ENCODE results near the gene SMS. TPM values are rescaled to one million over a fixed set of nuclear protein-coding genes. Genes with fewer than 3 reads are reported as not detected.

The SMS gene
- total RNA-seq, 1 donor from 2014 or later, result 96.5 TPM

DNA sequence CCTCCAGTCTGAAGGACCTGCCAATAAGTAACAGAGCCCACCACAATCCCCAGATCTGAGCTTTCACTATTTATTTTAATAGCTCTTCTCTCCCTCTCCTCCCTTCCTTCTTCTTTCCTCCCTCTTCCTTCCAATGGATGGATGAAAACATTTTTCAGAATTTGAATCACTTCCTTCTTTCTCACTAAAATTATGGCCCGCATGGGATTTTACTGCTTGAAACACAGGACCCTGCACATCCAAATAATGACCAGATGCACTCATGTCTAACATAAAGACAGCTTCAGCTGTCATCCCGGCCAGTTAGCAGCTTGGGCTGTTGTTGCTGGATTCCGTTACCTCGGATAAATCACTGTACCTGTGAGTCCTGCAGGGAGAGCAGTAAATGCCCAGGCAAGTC is 86.2 kb downstream of the SMS start:
- Mint-ChIP-seq H3K9me3 (ENCODE audit: unreplicated experiment) (peaks cover 2% of the 10 kb centered on the region), H3K4me1 (ENCODE audit: low read depth, unreplicated experiment) (peaks cover 5% of the 10 kb centered on the region), H3K36me3 (ENCODE audit: unreplicated experiment) (no peaks in the 10 kb centered on the region), H3K27ac (ENCODE audit: unreplicated experiment) (no peak overlapping the region), H3K4me3 (ENCODE audit: unreplicated experiment) (no peak overlapping the region), H3K27me3 (ENCODE audit: unreplicated experiment) (no peaks in the 10 kb centered on the region)
- no peak for DNase-seq
- TF ChIP-seq, protein P1, sequence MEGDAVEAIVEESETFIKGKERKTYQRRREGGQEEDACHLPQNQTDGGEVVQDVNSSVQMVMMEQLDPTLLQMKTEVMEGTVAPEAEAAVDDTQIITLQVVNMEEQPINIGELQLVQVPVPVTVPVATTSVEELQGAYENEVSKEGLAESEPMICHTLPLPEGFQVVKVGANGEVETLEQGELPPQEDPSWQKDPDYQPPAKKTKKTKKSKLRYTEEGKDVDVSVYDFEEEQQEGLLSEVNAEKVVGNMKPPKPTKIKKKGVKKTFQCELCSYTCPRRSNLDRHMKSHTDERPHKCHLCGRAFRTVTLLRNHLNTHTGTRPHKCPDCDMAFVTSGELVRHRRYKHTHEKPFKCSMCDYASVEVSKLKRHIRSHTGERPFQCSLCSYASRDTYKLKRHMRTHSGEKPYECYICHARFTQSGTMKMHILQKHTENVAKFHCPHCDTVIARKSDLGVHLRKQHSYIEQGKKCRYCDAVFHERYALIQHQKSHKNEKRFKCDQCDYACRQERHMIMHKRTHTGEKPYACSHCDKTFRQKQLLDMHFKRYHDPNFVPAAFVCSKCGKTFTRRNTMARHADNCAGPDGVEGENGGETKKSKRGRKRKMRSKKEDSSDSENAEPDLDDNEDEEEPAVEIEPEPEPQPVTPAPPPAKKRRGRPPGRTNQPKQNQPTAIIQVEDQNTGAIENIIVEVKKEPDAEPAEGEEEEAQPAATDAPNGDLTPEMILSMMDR (IDR thresholded peaks at IDR 0.05; ENCODE audit: partially characterized antibody, unreplicated experiment), result no peak

- DNase-seq, result no peak
- peaks cover 1% of the 10 kb centered on the region for H3K4me1 Mint-ChIP-seq (ENCODE audit: low read depth, unreplicated experiment)
- no peaks in the 10 kb centered on the region for H3K27me3 Mint-ChIP-seq (ENCODE audit: unreplicated experiment)
- TF ChIP-seq, protein P1 (IDR thresholded peaks at IDR 0.05; ENCODE audit: partially characterized antibody, unreplicated experiment), result no peak
- H3K27ac Mint-ChIP-seq (ENCODE audit: unreplicated experiment), result no peak within 1 kb of the TSS
- H3K36me3 Mint-ChIP-seq (ENCODE audit: unreplicated experiment), result no peaks in the 10 kb centered on the region
- H3K9me3 Mint-ChIP-seq (ENCODE audit: unreplicated experiment), result peaks cover 3% of the 10 kb centered on the region
- no peak within 1 kb of the TSS for H3K4me3 Mint-ChIP-seq (ENCODE audit: unreplicated experiment)
Observed at GRCh38 chrX:22032084-22032483, 91.6 kb downstream of the SMS start, which contains the start of gene PHEX. Gene PHEX, plus strand, starts transcription at chrX:22032325. Its CDS starts 681 bp downstream, at chrX:22033006.

DNA sequence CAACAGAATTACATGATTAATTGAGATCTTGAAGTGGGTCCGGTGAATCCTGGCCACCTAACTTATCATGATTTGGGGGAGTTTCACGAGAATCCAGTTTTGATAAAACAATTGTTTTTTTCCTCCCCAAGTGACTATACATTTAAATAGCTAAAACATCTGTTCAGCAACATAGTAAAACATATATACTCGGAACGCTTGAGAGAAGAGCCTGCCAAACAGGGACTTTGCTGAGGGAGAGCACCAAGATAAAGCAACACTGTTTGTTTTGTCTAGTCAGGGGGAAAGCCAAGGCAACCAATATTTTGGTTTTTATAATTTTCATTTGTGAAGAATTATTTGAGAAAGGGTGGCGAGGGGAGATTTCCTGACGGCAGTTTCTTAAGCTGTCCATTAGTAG is 92.0 kb downstream of the SMS start:
- Mint-ChIP-seq H3K27me3 (ENCODE audit: unreplicated experiment) (no peaks in the 10 kb centered on the region), H3K27ac (ENCODE audit: unreplicated experiment) (no peak overlapping the region), H3K9me3 (ENCODE audit: unreplicated experiment) (peaks cover 3% of the 10 kb centered on the region), H3K4me1 (ENCODE audit: low read depth, unreplicated experiment) (peaks cover 1% of the 10 kb centered on the region), H3K4me3 (ENCODE audit: unreplicated experiment) (no peak overlapping the region), H3K36me3 (ENCODE audit: unreplicated experiment) (no peaks in the 10 kb centered on the region)
- TF ChIP-seq, protein P1 (IDR thresholded peaks at IDR 0.05; ENCODE audit: partially characterized antibody, unreplicated experiment), result no peak
- no peak for DNase-seq

DNA sequence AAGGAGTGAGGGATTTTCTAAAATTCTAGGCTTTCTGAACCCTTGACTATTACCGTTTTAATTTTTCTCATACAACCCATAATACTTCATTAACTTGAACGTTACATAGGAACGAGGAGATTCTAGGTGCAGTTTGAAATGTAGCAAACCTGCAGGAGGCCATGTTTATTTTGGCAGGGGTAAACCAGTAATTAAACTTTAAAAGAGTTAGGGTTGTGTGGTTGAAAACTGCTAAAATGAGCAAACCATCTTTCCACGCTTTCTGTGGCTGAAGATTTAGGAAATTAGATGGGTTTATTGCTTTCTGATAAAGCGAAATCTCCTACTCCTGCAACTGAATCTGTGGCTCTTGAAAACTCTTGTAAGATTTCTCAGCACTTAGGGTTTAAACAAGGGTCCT is 93.3 kb downstream of the SMS start:
- peaks cover 1% of the 10 kb centered on the region for H3K4me1 Mint-ChIP-seq (ENCODE audit: low read depth, unreplicated experiment)
- no peaks in the 10 kb centered on the region for H3K36me3 Mint-ChIP-seq (ENCODE audit: unreplicated experiment)
- H3K9me3 Mint-ChIP-seq (ENCODE audit: unreplicated experiment), result peaks cover 3% of the 10 kb centered on the region
- TF ChIP-seq, protein P1 (IDR thresholded peaks at IDR 0.05; ENCODE audit: partially characterized antibody, unreplicated experiment), result no peak
- no peak overlapping the region for H3K4me3 Mint-ChIP-seq (ENCODE audit: unreplicated experiment)
- DNase-seq, result no peak
- no peaks in the 10 kb centered on the region for H3K27me3 Mint-ChIP-seq (ENCODE audit: unreplicated experiment)
- no peak overlapping the region for H3K27ac Mint-ChIP-seq (ENCODE audit: unreplicated experiment)

GRCh38 chrX:22035236-22035635 is 94.7 kb downstream of the SMS start:
- no peak overlapping the region for H3K27ac Mint-ChIP-seq (ENCODE audit: unreplicated experiment)
- H3K4me1 Mint-ChIP-seq (ENCODE audit: low read depth, unreplicated experiment), result no peaks in the 10 kb centered on the region
- DNase-seq, result no peak
- TF ChIP-seq, protein P1 (IDR thresholded peaks at IDR 0.05; ENCODE audit: partially characterized antibody, unreplicated experiment), result no peak
- no peaks in the 10 kb centered on the region for H3K27me3 Mint-ChIP-seq (ENCODE audit: unreplicated experiment)
- no peaks in the 10 kb centered on the region for H3K36me3 Mint-ChIP-seq (ENCODE audit: unreplicated experiment)
- H3K9me3 Mint-ChIP-seq (ENCODE audit: unreplicated experiment), result peaks cover 1% of the 10 kb centered on the region
- no peak overlapping the region for H3K4me3 Mint-ChIP-seq (ENCODE audit: unreplicated experiment)

All from glutamatergic neuron (in vitro differentiated cells).